ENCODE results near the gene DIDO1.
"Not testable (repeated sequence)": the region's sequence is repeated elsewhere in the genome, so short reads cannot be mapped to it uniquely, and the experiment has no call there.

DIDO1 gene

DNA sequence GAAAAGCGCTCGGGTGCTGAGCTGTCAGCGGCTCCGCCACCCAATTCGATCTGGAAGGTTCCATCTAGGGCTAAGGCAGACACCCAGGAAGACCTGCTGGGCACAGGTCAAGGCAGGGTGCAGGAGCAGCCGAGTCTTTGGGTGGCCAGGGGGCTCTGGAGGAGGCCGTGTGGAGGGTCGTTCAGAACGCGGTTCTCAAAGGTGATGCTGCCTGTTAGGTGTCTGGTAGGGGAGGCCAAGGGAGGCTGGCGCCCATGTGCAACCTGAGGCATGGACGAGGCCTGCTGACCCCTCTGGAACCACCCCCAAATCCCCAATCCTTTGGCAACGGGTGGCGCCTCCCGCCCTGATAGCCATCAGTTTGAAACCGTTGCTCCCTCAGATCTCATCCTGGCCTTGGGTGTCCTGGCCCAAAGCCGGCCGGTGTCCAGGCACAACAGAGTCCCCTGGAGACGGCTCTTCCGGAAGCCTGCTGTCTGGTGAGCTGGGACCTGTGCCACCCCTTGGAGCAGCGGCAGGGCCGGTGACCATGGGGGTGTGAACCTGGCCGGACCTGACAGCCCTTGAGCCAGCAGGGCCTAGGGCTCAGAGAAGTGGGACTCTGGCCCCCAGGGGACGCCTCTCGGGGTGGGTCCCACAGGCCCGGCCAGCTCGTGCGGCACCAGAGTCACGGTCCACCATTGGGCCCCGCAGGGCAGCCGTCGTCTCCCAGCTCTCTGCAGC lies 36.7 kb upstream of the DIDO1 start:
- DNase-seq (ENCODE audit: low read depth, low spot score): no peak
- CTCF ChIA-PET: interaction anchor here (1.2 to 1.7 kb wide), 2 partner anchors 9 kb away, joined by 4 to 7 read pairs; no protein-coding TSS in a partner anchor
- TF ChIP-seq, protein P1, sequence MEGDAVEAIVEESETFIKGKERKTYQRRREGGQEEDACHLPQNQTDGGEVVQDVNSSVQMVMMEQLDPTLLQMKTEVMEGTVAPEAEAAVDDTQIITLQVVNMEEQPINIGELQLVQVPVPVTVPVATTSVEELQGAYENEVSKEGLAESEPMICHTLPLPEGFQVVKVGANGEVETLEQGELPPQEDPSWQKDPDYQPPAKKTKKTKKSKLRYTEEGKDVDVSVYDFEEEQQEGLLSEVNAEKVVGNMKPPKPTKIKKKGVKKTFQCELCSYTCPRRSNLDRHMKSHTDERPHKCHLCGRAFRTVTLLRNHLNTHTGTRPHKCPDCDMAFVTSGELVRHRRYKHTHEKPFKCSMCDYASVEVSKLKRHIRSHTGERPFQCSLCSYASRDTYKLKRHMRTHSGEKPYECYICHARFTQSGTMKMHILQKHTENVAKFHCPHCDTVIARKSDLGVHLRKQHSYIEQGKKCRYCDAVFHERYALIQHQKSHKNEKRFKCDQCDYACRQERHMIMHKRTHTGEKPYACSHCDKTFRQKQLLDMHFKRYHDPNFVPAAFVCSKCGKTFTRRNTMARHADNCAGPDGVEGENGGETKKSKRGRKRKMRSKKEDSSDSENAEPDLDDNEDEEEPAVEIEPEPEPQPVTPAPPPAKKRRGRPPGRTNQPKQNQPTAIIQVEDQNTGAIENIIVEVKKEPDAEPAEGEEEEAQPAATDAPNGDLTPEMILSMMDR (IDR thresholded peaks at IDR 0.05; ENCODE audit: insufficient read depth, low read length, missing control alignments): no peak
- POLR2A ChIA-PET: no interaction called here
- H3K4me3 ChIP-seq (ENCODE audit: low read depth, low read length): no peak overlapping the region

DNA sequence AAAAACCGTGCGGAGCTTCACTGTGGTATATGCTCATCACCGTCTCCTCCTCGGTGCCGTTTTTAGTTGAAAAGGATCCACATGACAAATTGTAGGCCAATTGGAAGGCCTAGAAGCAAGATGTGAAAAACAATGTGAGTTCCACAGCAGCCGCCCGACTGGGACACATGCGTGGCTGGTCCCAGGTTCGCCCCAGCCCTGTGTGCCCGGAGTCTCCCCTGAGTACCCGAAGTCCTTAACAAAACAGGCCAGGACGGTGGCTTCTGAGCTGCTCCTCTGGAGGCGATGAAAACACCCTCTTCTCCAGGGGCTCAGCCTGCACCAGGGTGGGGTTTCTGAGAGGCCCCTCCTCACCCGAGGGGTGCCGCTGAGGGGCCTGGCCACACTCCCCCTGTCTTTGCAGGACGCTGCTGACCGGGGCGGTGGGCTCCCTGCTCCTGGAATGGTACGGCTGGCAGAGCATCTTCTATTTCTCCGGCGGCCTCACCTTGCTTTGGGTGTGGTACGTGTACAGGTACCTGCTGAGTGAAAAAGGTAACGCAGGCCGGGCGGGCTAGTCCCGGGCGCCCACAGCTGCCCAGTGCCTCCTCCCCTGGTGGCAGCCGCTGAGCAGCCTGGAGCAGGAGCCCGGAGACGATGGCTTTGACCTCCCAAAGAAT lies 36.0 kb upstream of the DIDO1 start:
- CTCF ChIA-PET: interaction anchor here (1.0 to 1.5 kb wide), 3 partner anchors 8 to 11 kb away, joined by 3 to 7 read pairs (median 4); no protein-coding TSS in a partner anchor
- DNase-seq (ENCODE audit: low read depth, low spot score): no peak
- POLR2A ChIA-PET: no interaction called here
- TF ChIP-seq, protein P1 (IDR thresholded peaks at IDR 0.05; ENCODE audit: insufficient read depth, low read length, missing control alignments): no peak
- H3K4me3 ChIP-seq (ENCODE audit: low read depth, low read length): no peak overlapping the region

DNA sequence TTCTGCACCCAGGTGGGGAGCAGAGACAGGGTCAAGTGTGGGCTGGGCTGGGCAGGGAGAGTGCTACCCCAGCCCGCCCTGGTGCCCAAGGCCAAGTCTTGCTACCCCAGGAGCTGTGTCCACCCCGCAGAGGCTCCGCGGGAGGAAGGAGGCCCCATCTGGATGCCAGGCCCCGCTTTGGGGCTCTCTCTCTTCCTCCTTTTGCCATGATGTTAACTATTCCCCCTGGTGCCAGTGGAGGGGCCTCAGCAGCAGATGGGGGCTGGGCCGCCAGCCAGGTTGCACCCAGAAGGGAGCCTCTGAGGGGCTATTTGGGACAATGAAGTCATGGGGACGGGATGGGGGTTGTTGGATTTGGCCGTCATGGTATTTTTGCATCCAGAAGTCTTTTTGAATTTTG lies 35.5 kb upstream of the DIDO1 start:
- ChIA-PET CTCF (interaction anchor here (1.0 to 1.5 kb wide), 3 partner anchors 9 to 11 kb away, joined by 3 to 7 read pairs (median 4); no protein-coding TSS in a partner anchor), POLR2A (no interaction called here)
- TF ChIP-seq, protein P1 (IDR thresholded peaks at IDR 0.05; ENCODE audit: insufficient read depth, low read length, missing control alignments): no peak
- no peak overlapping the region for H3K4me3 ChIP-seq (ENCODE audit: low read depth, low read length)
- DNase-seq (ENCODE audit: low read depth, low spot score): no peak

DNA sequence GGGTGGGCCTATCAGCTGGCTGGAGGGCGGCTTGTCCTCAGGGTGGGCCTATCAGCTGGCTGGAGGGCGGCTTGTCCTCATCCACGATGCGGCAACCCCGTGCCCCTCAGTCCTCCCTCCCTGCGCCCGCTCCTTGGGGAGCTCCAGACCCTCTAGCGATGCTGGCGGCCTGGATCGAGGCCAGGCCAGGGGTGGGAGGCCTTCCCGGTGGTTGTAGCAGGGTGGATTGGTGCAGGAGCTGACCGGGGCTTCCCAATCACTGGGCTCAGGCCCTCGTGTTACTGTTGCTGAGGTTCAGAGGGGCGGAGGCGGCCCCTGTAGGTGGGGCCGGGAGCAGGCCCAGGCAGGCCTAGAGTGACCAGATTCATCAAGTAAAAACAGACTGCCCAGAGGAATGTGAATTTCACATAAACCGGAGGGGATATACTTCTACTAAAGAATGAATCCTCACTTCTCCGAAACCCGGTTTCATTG lies 35.0 kb upstream of the DIDO1 start:
- no peak overlapping the region for H3K4me3 ChIP-seq (ENCODE audit: low read depth, low read length)
- TF ChIP-seq, protein P1 (IDR thresholded peaks at IDR 0.05; ENCODE audit: insufficient read depth, low read length, missing control alignments): no peak
- DNase-seq (ENCODE audit: low read depth, low spot score): no peak
- POLR2A ChIA-PET: no interaction called here
- CTCF ChIA-PET: interaction anchor here (1.0 to 1.5 kb wide), 2 partner anchors 9 to 12 kb away, joined by 3 to 7 read pairs; no protein-coding TSS in a partner anchor

DNA sequence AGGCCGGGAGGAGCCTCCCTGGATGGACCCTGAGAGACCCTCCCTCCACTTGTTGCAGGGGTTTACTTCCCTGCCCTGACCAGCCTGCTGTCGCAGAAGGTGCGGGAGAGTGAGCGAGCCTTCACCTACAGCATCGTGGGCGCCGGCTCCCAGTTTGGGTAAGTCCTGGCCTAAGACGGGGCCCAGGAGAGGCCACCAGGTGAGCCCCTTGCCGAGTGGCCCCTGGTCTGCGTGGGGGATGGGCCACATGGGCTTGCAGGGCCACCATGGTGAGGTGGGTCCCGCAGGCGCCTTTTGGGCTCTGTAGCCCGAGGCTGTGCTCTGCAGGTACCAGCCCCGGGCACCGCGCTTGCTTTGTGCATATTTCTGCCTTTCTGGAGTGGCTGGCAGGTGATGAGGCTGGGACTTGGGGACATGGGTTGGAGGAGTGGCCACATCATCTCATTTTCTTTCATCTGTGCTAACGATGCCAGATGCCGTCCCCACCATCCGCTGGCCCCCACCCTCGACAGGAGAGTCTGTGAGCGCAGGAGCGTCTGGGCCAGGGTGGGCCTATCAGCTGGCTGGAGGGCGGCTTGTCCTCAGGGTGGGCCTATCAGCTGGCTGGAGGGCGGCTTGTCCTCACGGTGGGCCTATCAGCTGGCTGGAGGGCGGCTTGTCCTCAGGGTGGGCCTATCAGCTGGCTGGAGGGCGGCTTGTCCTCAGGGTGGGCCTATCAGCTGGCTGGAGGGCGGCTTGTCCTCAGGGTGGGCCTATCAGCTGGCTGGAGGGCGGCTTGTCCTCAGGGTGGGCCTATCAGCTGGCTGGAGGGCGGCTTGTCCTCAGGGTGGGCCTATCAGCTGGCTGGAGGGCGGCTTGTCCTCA lies 34.4 kb upstream of the DIDO1 start:
- DNase-seq (ENCODE audit: low read depth, low spot score); POLR2A ChIA-PET; H3K4me3 ChIP-seq (ENCODE audit: low read depth, low read length): not testable (repeated sequence)
- CTCF ChIA-PET: interaction anchor here (0.9 to 1.5 kb wide), 3 partner anchors 10 to 12 kb away, joined by 3 to 7 read pairs (median 4); no protein-coding TSS in a partner anchor

DNA sequence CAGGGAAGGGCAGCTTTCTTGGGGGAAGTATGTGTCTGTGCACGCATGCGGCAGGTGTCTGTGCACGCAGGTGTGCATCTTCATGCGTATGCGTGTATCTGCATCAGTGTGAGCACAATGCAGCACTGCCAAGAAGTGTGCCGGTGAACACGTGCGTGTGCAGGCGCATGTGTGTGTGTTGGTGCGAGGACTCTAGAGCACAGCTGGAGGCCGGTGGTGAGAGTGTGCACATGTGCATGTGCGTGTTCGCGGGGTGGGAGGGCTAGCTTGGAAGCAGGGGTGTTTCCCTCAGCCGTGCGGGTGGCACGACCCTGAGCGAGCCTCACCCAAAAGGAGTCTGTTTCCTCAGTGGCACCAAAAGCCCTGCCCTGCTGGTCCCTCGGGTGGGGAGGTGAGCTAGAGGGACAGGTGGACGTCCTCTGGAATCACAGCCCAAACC lies 33.7 kb upstream of the DIDO1 start:
- POLR2A ChIA-PET: no interaction called here
- TF ChIP-seq, protein P1 (IDR thresholded peaks at IDR 0.05; ENCODE audit: insufficient read depth, low read length, missing control alignments): no peak
- no peak overlapping the region for H3K4me3 ChIP-seq (ENCODE audit: low read depth, low read length)
- no peak for DNase-seq (ENCODE audit: low read depth, low spot score)
- CTCF ChIA-PET: interaction anchor here (0.9 to 1.5 kb wide), 3 partner anchors 10 to 49 kb away, joined by 3 to 4 read pairs (median 4); no protein-coding TSS in a partner anchor

Measured in AG04449 (cell line).